HEK293T (cell line): ENCODE measurements around the gene SLC13A3.

Source experiments
- ARNT ChIP-seq: fragments of 450-650 bp; IDR thresholded peaks from 2 replicates; pipeline ENCODE4 v1.6.1; 2017; ENCODE audit warnings: mild to moderate bottlenecking
- BHLHE40 ChIP-seq: fragments of 450-650 bp; IDR thresholded peaks from 2 replicates; pipeline ENCODE4 v1.6.1; 2016; ENCODE audit warnings: mild to moderate bottlenecking, moderate library complexity, borderline replicate concordance
- ELF4 ChIP-seq: fragments of 450-650 bp; IDR thresholded peaks from 2 replicates; pipeline ENCODE4 v1.6.1; 2017; ENCODE audit warnings: antibody characterized with exemption
- FOXM1 ChIP-seq: fragments of 450-650 bp; IDR thresholded peaks from 2 replicates; pipeline ENCODE4 v1.6.1; 2017; ENCODE audit warnings: mild to moderate bottlenecking, borderline replicate concordance
- HDGF ChIP-seq: fragments of 450-650 bp; IDR thresholded peaks from 2 replicates; pipeline ENCODE4 v1.6.1; 2017; ENCODE audit warnings: antibody characterized with exemption, borderline replicate concordance
- LEF1 ChIP-seq: fragments of 450-650 bp; IDR thresholded peaks from 2 replicates; pipeline ENCODE4 v1.6.1; 2017; ENCODE audit warnings: mild to moderate bottlenecking, borderline replicate concordance
- SP1 ChIP-seq: fragments of 450-650 bp; IDR thresholded peaks from 2 replicates; pipeline ENCODE4 v1.6.1; 2017
- SUZ12 ChIP-seq: fragments of 450-650 bp; IDR thresholded peaks from 2 replicates; pipeline ENCODE4 v1.6.1; 2016; ENCODE audit warnings: mild to moderate bottlenecking
- ZNF384 ChIP-seq: fragments of 450-650 bp; IDR thresholded peaks from 2 replicates; pipeline ENCODE4 v1.6.1; 2016
- TF ChIP-seq, protein P1 (sequence below): fragments of 450-650 bp; IDR thresholded peaks from 2 replicates; pipeline ENCODE4 v1.6.1; 2016

GRCh38 chr20:46672543-46673148, 21.4 kb upstream of the SLC13A3 start:
- TF ChIP-seq FOXM1 (no peak), ZNF384 (no peak), SUZ12 (no peak), HDGF (no peak), SP1 (no peak), ARNT (no peak), LEF1 (no peak), BHLHE40 (no peak), ELF4 (no peak)
- TF ChIP-seq, protein P1, sequence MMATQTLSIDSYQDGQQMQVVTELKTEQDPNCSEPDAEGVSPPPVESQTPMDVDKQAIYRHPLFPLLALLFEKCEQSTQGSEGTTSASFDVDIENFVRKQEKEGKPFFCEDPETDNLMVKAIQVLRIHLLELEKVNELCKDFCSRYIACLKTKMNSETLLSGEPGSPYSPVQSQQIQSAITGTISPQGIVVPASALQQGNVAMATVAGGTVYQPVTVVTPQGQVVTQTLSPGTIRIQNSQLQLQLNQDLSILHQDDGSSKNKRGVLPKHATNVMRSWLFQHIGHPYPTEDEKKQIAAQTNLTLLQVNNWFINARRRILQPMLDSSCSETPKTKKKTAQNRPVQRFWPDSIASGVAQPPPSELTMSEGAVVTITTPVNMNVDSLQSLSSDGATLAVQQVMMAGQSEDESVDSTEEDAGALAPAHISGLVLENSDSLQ = no peak
